Stimulated activated CD4-positive, alpha-beta T cell treated with anti-CD3 and anti-CD28 coated beads, Interleukin-12 subunit alpha, Interleukin-12 subunit beta, amount 100 ng/mL, for 24 hours (primary cell): ENCODE measurements around the gene TMEM239.
"Not testable (repeated sequence)": the region's sequence is repeated elsewhere in the genome, so short reads cannot be mapped to it uniquely, and the experiment has no call there.

ENCODE experiments used
- DNase-seq, 2 experiments: peaks; one replicate each; pipeline ENCODE4 v3.0.0-alpha.2; 2020; ENCODE audit warnings: low read depth in 2 of 2

Gene TMEM239

DNA sequence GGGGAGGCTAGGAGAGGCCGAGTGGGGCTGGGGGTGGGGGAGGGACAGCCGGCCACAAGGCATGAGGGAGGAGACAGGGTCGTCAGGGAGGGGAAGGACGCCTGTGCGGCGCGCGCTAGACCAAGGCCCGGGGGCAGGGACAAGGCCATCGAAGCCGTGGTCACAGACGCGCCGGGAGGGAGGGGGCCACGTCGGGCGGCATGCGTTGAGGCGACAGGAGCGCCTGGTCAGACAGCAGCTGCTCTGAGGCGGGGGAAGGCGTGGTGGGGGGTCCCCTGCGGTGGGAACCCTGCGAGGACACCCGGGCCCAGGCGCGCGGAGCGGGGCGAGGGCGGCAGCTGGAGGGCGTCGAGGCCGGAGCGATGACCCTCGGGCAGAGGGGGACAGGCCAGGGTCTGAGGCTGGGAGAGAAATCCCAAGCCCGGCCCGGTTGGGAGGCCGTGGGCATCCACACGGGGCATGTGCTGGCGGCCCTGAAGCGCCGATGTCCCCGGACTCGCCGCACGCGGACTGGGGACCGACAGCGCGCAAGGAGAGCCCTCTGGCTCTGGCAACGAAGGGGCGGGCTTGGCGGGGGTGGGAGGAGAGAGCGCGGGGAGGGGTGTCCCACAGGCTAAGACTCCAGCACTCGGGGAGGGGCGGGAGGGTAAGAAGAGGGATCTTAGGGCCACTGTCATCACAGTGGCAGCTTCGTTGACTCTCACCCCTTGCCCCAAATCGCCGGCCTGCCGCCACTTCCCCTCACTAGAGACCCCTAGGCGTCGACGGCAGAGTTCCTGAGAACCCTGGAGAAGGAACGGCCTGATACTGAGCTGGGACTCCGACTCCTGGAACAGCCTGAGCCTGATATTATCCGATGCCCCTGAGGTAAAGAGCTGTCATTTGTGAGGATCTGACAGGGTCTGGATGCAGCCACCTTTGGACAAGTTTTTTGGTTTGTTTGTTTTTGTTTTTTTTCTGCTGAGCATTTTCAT is 5.0 kb downstream of the TMEM239 start:
- no peak for DNase-seq

GRCh38 chr20:2822073-2822472 is 5.9 kb downstream of the TMEM239 start:
- no peak for DNase-seq

GRCh38 chr20:2825761-2826160 is 9.6 kb downstream of the TMEM239 start:
- no peak for DNase-seq

DNA sequence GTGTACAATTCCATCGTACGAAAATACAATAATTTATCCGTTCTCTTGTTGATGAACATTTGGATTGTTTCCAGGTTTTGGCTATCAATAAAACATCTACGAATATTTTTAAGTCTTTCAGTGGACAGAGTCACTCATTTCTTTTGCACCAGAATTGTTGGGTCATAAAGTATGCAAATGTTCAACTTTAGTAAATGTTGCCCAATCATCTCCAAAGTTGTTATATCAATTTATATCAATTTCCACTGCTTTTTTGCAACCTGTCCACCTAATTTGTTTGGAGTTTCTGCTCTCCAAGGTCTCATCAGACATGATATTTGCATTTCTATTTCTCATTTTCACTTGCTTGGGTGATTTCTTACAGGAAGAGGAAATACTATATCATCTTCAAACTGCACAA is 10.5 kb downstream of the TMEM239 start:
- no peak for DNase-seq

- DNase-seq = no peak
Observed at GRCh38 chr20:2829376-2829775, 13.2 kb downstream of the TMEM239 start.

DNA sequence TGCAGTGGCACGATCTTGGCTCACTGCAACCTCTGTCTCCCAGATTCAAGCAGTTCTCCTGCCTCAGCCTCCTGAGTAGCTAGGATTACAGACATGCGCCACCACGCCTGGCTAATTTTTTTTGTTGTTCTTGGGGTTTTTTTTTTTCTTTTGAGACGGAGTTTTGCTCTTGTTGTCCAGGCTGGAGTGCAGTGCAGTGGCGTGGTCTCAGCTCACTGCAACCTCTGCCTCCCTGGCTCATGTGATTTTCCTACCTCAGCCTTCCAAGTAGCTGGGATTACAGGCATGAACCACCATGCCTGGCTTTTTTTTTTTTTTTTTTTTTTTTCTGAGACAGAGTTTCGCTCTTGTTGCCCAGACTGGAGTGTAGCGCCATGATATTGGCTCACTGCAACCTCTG is 15.0 kb downstream of the TMEM239 start:
- not testable (repeated sequence) for DNase-seq

GRCh38 chr20:2833761-2834160 is 17.6 kb downstream of the TMEM239 start:
- no peak for DNase-seq

- DNase-seq = no peak
Observed at GRCh38 chr20:2834401-2835110, 18.4 kb downstream of the TMEM239 start.

GRCh38 chr20:2835331-2835796 is 19.2 kb downstream of the TMEM239 start:
- no peak for DNase-seq

- no peak for DNase-seq
Observed at GRCh38 chr20:2836035-2836434, 19.9 kb downstream of the TMEM239 start.

DNA sequence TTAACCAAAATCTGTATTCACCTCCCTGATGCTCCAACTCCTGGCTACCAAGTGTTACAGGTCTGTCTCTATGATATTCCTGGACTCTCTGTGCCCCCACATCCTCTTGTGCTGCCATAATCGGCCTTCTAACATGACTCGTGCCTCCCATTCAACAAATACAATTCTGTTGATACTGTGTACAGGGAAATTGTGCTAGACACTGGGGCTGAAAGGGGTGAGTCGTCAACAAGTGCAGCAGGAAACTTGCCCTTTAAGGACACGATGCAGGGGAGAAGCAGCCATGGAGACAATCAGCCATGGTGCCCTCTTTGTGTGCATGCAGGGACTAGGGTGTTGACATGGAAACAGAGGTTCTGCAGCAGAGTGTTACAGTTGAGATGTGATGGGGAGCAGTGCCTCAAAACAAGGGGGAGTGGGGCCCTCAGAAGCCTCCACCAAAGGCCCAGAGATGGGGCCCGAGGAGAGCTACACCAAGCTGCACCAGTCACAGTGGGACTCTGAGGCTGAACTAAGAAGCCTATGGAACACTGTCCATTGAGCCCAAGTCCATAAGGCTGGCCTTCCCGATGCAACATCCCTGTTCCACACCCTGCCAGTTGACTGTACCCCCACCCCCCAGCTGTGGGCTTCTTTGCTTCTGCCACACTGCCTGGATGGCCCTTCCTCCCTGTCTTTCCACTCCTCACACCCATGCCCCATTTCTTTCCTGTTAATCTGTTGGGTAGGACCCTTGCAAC is 21.2 kb downstream of the TMEM239 start:
- no peak for DNase-seq

- no peak for DNase-seq
Observed at GRCh38 chr20:2838170-2838797, 22.1 kb downstream of the TMEM239 start.

DNA sequence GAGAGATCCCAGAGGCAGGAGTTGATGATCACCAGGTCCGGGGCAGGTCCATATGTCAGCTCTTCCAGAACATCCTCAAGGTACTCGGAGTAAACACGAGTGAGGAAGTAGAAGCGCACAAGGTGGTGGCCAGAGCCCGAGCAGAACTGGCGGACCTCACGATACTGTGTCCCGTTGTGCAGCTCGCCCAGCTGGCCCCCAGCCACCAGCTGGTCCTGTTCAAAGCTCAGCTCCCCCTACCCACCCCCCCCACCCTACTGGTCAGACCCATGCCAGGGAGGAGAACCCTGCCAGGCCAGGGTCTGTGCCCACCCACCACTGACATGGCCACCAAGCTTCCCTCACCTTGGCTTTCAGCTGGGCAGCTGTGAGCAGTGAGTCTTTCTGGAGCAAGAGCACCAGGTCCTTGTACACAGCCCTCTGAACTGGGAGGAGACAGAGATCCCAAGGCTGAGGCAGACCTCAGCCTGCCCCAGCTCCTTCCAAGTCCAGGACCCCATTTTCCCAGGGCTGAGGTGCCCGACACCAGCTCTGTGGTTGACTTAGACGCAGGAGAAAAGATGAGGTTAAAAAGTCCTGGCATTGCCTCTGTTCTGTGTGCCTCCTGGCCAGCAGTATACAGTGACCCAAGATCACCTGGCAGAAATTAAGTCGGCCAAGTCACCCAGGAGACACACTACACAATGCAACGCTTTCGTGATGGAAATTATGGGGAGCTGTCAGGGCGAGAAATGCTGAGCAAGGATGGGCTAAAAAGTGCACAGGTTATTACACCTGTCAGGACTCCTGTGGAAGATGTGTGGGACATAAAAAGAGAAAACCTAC is 22.9 kb downstream of the TMEM239 start:
- no peak for DNase-seq

- DNase-seq = no peak
Observed at GRCh38 chr20:2839732-2840137, 23.6 kb downstream of the TMEM239 start.

- peak; percentile 82 to 84 for DNase-seq
Observed at GRCh38 chr20:2840138-2840966, 24.2 kb downstream of the TMEM239 start, which contains the start of the genes PCED1A and VPS16. TSS of gene PCED1A (minus strand) at chr20:2840655. CDS start at chr20:2839912, 743 bp downstream. TSS of gene VPS16 (plus strand) at chr20:2840745. CDS start at chr20:2840775, 30 bp downstream.

DNA sequence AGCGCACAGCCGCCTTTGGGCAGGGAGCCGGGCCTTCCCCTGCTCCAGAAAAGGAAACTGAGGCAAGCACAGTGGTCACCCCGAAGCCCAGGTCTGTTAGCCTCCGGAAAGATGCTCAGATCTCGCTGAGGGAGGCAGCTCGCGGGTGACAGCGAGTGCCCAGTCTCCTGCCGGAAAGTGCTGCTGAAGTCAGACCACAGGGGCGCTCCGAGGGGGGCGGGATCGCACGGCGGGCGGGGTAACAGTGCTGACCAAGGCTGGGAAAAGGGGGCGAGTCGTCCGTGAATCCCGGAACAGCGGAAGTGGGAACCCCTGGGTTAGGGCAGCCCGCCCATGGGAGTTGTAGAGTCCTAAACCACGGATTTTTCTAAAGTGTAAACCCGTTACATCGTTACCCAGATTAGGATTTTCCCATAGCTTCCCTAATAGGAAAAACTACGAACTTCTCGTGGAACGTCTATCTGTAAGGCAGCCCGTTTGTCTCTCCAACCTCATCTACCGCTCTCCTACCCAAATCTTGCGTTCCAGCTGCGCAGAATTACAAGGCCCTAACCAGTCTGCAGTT is 24.9 kb downstream of the TMEM239 start:
- peak; percentile 9 to 22 for DNase-seq

GRCh38 chr20:2845607-2846006 is 29.4 kb downstream of the TMEM239 start:
- DNase-seq = no peak

- DNase-seq = no peak
Observed at GRCh38 chr20:2846698-2847097, 30.5 kb downstream of the TMEM239 start.

- DNase-seq = no peak
Observed at GRCh38 chr20:2847802-2848201, 31.6 kb downstream of the TMEM239 start.
